GM12878 (cell line): ENCODE results near the gene TMA16. TPM values are rescaled to one million over a fixed set of nuclear protein-coding genes. Genes with fewer than 3 reads are reported as not detected.

ENCODE experiments used
- ATAC-seq: fragments of 200-7000 bp; cut with Tn5 transposase; 3 replicates; pipeline ENCODE4 v1.9.1; 2020; ENCODE audit warnings: mild to moderate bottlenecking, moderate library complexity
- BruUV-seq: library from RNA; stranded (reverse); fragments of 400-500 nt; replicated peaks from 2 replicates; lab custom pipeline; 2021; lab: Mats Ljungman, UMichigan
- CTCF ChIA-PET: fragments of 300-600 bp; sonication (Branson Sonifier 250); formaldehyde crosslinking; extraction: SDS; loops from one replicate; lab custom pipeline; 2021; ENCODE audit warnings: inconsistent platforms; lab: Yijun Ruan, JAX
- POLR2A ChIA-PET: fragments of 350-600 bp; formaldehyde crosslinking; extraction: SDS; loops from one replicate; lab custom pipeline; 2021; ENCODE audit warnings: inconsistent platforms; lab: Charles Lee
- RAD21 ChIA-PET: fragments of 300-600 bp; sonication (Branson Sonifier 250); formaldehyde crosslinking; loops from one replicate; lab custom pipeline; 2023; ENCODE audit warnings: antibody characterized with exemption; ENCODE audit not compliant: unreplicated experiment; lab: Charles Lee
- SMC1A ChIA-PET: fragments of 300-600 bp; sonication (Branson Sonifier 250); formaldehyde crosslinking; loops from one replicate; lab custom pipeline; 2023; ENCODE audit not compliant: unreplicated experiment, uncharacterized antibody; lab: Charles Lee
- DNase-seq: peaks from one replicate; pipeline ENCODE4 v3.0.0-alpha.2; 2011; ENCODE audit warnings: low read depth, low spot score
- FAIRE-seq: peaks from 3 replicates; lab custom pipeline; 2011; peaks lifted over from hg19 to GRCh38; lab: Jason Lieb, UNC
- H2AFZ ChIP-seq: 2 replicates; pipeline ENCODE4 v1.6.0; 2011; ENCODE audit warnings: low read depth, low read length, control low read depth; ENCODE audit not compliant: control insufficient read depth
- H3K27ac ChIP-seq: 2 replicates; pipeline ENCODE4 v1.5.1; 2011; ENCODE audit warnings: control low read depth; ENCODE audit not compliant: control insufficient read depth, insufficient read depth
- H3K27me3 ChIP-seq, 2 experiments: replicated peaks in 1 of 2; 2 replicates each; pipeline versions ENCODE4 v1.6.0 to v1.6.1; 2011; ENCODE audit warnings: low read length in 1 of 2; ENCODE audit not compliant: control insufficient read depth in 2 of 2, insufficient read depth in 2 of 2
- H3K36me3 ChIP-seq, 2 experiments: 2 replicates each; pipeline ENCODE4 v1.5.1; 2011; ENCODE audit warnings: low read length in 1 of 2; ENCODE audit not compliant: control insufficient read depth in 2 of 2, insufficient read depth in 2 of 2
- H3K4me1 ChIP-seq: 2 replicates; pipeline ENCODE4 v1.6.1; 2011; ENCODE audit warnings: mild to moderate bottlenecking, low read length, moderate library complexity, mixed read lengths; ENCODE audit not compliant: control insufficient read depth, insufficient read depth
- H3K4me2 ChIP-seq: 2 replicates; pipeline ENCODE4 v1.6.0; 2011; ENCODE audit warnings: control low read depth; ENCODE audit not compliant: control insufficient read depth, insufficient read depth
- H3K4me3 ChIP-seq: fragments of 200-600 bp; sonication (generic); 2 replicates; pipeline ENCODE4 v1.5.1; 2016
- H3K79me2 ChIP-seq: 2 replicates; pipeline ENCODE4 v1.6.0; 2011; ENCODE audit warnings: low read length; ENCODE audit not compliant: control insufficient read depth, insufficient read depth
- H3K9ac ChIP-seq: 2 replicates; pipeline ENCODE4 v1.8.0; 2011; ENCODE audit warnings: low read length, control low read depth, mixed read lengths; ENCODE audit not compliant: control insufficient read depth, insufficient read depth
- H3K9me3 ChIP-seq: replicated peaks from 3 replicates; pipeline ENCODE4 v1.5.1; 2011; ENCODE audit warnings: mild to moderate bottlenecking, low read length; ENCODE audit not compliant: control insufficient read depth, insufficient read depth
- H4K20me1 ChIP-seq: 2 replicates; pipeline ENCODE4 v1.6.0; 2011; ENCODE audit not compliant: control insufficient read depth, insufficient read depth
- BCL11A ChIP-seq: IDR thresholded peaks from 2 replicates; pipeline ENCODE4 v1.6.1; 2011; ENCODE audit warnings: low read depth, low read length
- BMI1 ChIP-seq: fragments of 450-650 bp; IDR thresholded peaks from 2 replicates; pipeline ENCODE4 v1.6.1; 2016; ENCODE audit warnings: mild to moderate bottlenecking, moderate library complexity, borderline replicate concordance
- GABPA ChIP-seq: IDR thresholded peaks from 2 replicates; pipeline ENCODE4 v1.6.1; 2014; ENCODE audit warnings: antibody characterized with exemption, low read depth, mild to moderate bottlenecking, inconsistent platforms
- IKZF2 ChIP-seq, 2 experiments: fragments of 450-650 bp; IDR thresholded peaks; 2 replicates each; pipeline ENCODE4 v1.6.1; 2017; ENCODE audit warnings: mild to moderate bottlenecking in 2 of 2, moderate library complexity in 2 of 2
- MYB ChIP-seq: fragments of 150-350 bp; IDR thresholded peaks from 2 replicates; pipeline ENCODE4 v1.6.1; 2014; ENCODE audit warnings: mild to moderate bottlenecking, low read depth, low read length, borderline replicate concordance
- POLR2AphosphoS2 ChIP-seq: IDR thresholded peaks from 2 replicates; pipeline ENCODE4 v1.6.1; 2011; ENCODE audit warnings: low read depth, mild to moderate bottlenecking, low read length, improper control_type of control experiment, moderate library complexity
- REST ChIP-seq: IDR thresholded peaks from 2 replicates; pipeline ENCODE4 v1.6.1; 2012; ENCODE audit warnings: mild to moderate bottlenecking, low read depth, low read length
- RUNX3 ChIP-seq: IDR thresholded peaks from 2 replicates; pipeline ENCODE4 v1.6.1; 2012; ENCODE audit warnings: low read length, inconsistent platforms
- TCF12 ChIP-seq: IDR thresholded peaks from 2 replicates; pipeline ENCODE4 v1.6.1; 2011; ENCODE audit warnings: low read depth, mild to moderate bottlenecking, low read length
- YBX1 ChIP-seq: fragments of 450-650 bp; IDR thresholded peaks from 2 replicates; pipeline ENCODE4 v1.6.1; 2016; ENCODE audit warnings: antibody characterized with exemption
- ZNF384 ChIP-seq: IDR thresholded peaks from 2 replicates; pipeline ENCODE4 v1.6.1; 2012; ENCODE audit warnings: low read depth, mild to moderate bottlenecking, low read length, improper control_type of control experiment, borderline replicate concordance
- WGBS: methylation state at CpG from one replicate; pipeline ENCODE4 v1.1.6; 2016; ENCODE audit warnings: low lambda C conversion rate; ENCODE audit not compliant: insufficient replicate concordance, insufficient coverage; ENCODE audit errors: missing lambda C conversion rate; 5-methylcytosine and 5-hydroxymethylcytosine counted together
- in situ Hi-C: fragments of 300-500 bp; cut with MboI; formaldehyde crosslinking; loops from 9 replicates; pipeline ENCODE4 v1.14.3; 2018; ENCODE audit warnings: mixed read lengths
- intact Hi-C: fragments of 100-400 bp; cut with micrococcal nuclease; formaldehyde crosslinking; loops from one replicate; pipeline ENCODE4 v1.14.2; 2022; ENCODE audit not compliant: unreplicated experiment
- polyA plus RNA-seq, 11 experiments: library from polyadenylated mRNA; depleted of rRNA in 4 of 11; unstranded in 6 of 11; stranded (reverse) in 5 of 11; fragments of >200 nt; fragmentation: Nextera tagmentation in 4 of 11; fragmentation: Illumina TruSeq in 1 of 11; extraction: Ambion mirVana in 4 of 11; extraction: Trizol in 1 of 11; gene quantifications; 1 replicate in 1 of 11; 2 replicates in 10 of 11; pipeline versions ENCODE4 v1.2.1 to v1.2.3, GENCODE V29; 2011 to 2016; ENCODE audit warnings: inconsistent platforms in 2 of 11, missing spikeins in 2 of 11, low read depth in 1 of 11
- total RNA-seq, 4 experiments: library from RNA; depleted of rRNA in 3 of 4; stranded (reverse); fragments of >200 nt in 3 of 4; fragmentation: Illumina TruSeq in 1 of 4; extraction: Trizol in 1 of 4; gene quantifications; 2 replicates each; pipeline versions ENCODE4 v1.2.1 to v1.2.3, GENCODE V29; 2013 to 2021
- TF ChIP-seq, protein P1 (sequence below): IDR thresholded peaks from 2 replicates; pipeline ENCODE4 v1.6.1; 2011; ENCODE audit warnings: borderline replicate concordance, low read depth, mild to moderate bottlenecking, moderate library complexity, low read length; ENCODE audit not compliant: insufficient read depth, poor library complexity, severe bottlenecking

The TMA16 gene
- total and polyA plus RNA-seq, 10 of the 15 experiments (the other 5 are each of a cell fraction or from before 2014, with no cell fraction given): 37.9 to 91.0 (median 55.8) TPM

GRCh38 chr4:163527172-163527571 is 32.7 kb downstream of the TMA16 start:
- SMC1A ChIA-PET: interaction anchor here (0.9 to 1.1 kb wide), 2 partner anchors 23 to 34 kb away, joined by 3 to 4 read pairs; no protein-coding TSS in a partner anchor
- WGBS: 74% methylated on average over 2 of the region's 2 CpGs
- ATAC-seq (no peak), DNase-seq (no peak), FAIRE-seq (no peak)
- intact Hi-C loops: no loop called here
- RAD21 ChIA-PET: no interaction called here
- no peak overlapping the region for H3K9ac ChIP-seq
- no peak overlapping the region for H3K27ac ChIP-seq
- no peaks in the 10 kb centered on the region for H3K4me1 ChIP-seq
- TF ChIP-seq BCL11A (no peak), MYB (no peak), GABPA (no peak), IKZF2 (IDR thresholded peaks at IDR 0.05) (no peak), YBX1 (no peak), BMI1 (no peak), REST (no peak), RUNX3 (no peak), ZNF384 (no peak), POLR2AphosphoS2 (no peak), TCF12 (no peak)
- TF ChIP-seq, protein P1, sequence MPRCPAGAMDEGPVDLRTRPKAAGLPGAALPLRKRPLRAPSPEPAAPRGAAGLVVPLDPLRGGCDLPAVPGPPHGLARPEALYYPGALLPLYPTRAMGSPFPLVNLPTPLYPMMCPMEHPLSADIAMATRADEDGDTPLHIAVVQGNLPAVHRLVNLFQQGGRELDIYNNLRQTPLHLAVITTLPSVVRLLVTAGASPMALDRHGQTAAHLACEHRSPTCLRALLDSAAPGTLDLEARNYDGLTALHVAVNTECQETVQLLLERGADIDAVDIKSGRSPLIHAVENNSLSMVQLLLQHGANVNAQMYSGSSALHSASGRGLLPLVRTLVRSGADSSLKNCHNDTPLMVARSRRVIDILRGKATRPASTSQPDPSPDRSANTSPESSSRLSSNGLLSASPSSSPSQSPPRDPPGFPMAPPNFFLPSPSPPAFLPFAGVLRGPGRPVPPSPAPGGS: no peak
- no peaks in the 10 kb centered on the region for H3K27me3 ChIP-seq
- in situ Hi-C loops: no loop called here
- peaks cover under 1 to 9% of the 10 kb centered on the region in 2 experiments; a peak in 3 of 4 replicates for H3K36me3 ChIP-seq
- H3K9me3 ChIP-seq: no peaks in the 10 kb centered on the region
- H3K4me3 ChIP-seq: no peak overlapping the region
- no peak overlapping the region for H3K4me2 ChIP-seq
- H3K79me2 ChIP-seq: no peaks in the 10 kb centered on the region
- BruUV-seq: no TSS peak
- CTCF ChIA-PET: interaction anchor here (2.4 kb wide), 1 partner anchor 13 kb away, joined by 10 read pairs; no protein-coding TSS in a partner anchor
- H4K20me1 ChIP-seq: no peaks in the 10 kb centered on the region
- POLR2A ChIA-PET: no interaction called here
- H2AFZ ChIP-seq: no peak overlapping the region
